Erythroblast (primary cell): ENCODE results near the gene TTC28.

Experiments used
- GATA1 ChIP-seq: IDR thresholded peaks from 2 replicates; pipeline ENCODE4 v1.6.1; 2011; ENCODE audit warnings: low read depth, mild to moderate bottlenecking, control low read depth, low read length, moderate library complexity
- POLR2A ChIP-seq: IDR thresholded peaks from 2 replicates; pipeline ENCODE4 v1.6.1; 2011; ENCODE audit warnings: mild to moderate bottlenecking, low read length

- TF ChIP-seq POLR2A (no peak), GATA1 (no peak)
These were observed 573.7 kb downstream of the TTC28 start for GRCh38 chr22:28105988-28106387.
